ENCODE data around the gene PRKAB1. TPM values are rescaled to one million over a fixed set of nuclear protein-coding genes. Genes with fewer than 3 reads are reported as not detected.
"Not testable (repeated sequence)": the region's sequence is repeated elsewhere in the genome, so short reads cannot be mapped to it uniquely, and the experiment has no call there.

PRKAB1 gene
- total and polyA plus RNA-seq, 2 experiments from 2014 or later, result 35.8 to 184 TPM

DNA sequence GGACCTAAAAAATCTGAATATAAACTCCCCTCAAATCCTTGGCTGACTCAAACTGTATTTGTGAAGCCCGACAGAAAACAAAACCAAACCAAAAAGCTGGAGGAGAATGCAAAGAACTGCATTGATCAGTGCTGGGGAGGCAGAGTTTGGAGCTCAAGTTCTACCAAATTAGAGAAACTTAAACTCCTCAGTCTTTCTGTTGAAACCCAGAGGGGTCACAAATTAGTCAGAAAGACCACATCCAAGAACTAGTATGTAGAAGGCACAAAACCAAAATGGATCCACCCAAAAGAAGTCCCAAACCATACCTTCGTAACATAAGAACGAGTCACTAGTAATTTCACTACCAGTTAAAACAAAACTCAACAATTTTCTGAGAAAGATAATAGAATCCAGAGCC, 15.3 kb upstream of the PRKAB1 start:
- TF ChIP-seq CTCF (IDR thresholded peaks at IDR 0.05; ENCODE audit: low read depth, low read length), result no peak
- Histone ChIP-seq H3K4me3 (no peak overlapping the region), H3K4me1 (ENCODE audit: low read depth) (no peaks in the 10 kb centered on the region), H3K27me3 (no peaks in the 10 kb centered on the region), H3K9me3 (ENCODE audit: low read depth) (no peaks in the 10 kb centered on the region), H3K36me3 (no peaks in the 10 kb centered on the region), H3K27ac (no peak overlapping the region)
- no peak for DNase-seq (ENCODE audit: low read depth in 1 of 2, low spot score in 1 of 2)

DNA sequence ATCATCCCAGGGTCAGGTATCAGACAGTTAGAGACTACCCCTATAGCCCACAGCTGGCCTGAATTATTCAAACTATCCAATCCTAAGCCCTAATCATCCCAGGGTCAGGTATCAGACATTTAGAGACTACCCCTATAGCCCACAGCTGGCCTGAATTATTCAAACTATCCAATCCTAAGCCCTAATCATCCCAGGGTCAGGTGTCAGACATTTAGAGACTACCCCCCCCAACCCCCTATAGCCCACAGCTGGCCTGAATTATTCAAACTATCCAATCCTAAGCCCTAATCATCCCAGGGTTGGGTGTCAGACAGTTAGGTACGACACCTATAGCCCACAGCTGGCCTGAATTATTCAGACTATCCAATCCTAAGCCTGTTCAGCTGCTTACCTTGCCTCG, 10.9 kb upstream of the PRKAB1 start:
- H3K4me3 ChIP-seq; H3K27me3 ChIP-seq; H3K36me3 ChIP-seq; H3K4me1 ChIP-seq (ENCODE audit: low read depth); H3K9me3 ChIP-seq (ENCODE audit: low read depth); DNase-seq (ENCODE audit: low read depth in 1 of 2, low spot score in 1 of 2); H3K27ac ChIP-seq: not testable (repeated sequence)

- H3K36me3 ChIP-seq; DNase-seq (ENCODE audit: low read depth in 1 of 2, low spot score in 1 of 2); H3K27ac ChIP-seq; H3K4me3 ChIP-seq; H3K4me1 ChIP-seq (ENCODE audit: low read depth); H3K9me3 ChIP-seq (ENCODE audit: low read depth): not testable (repeated sequence)
- peaks cover 11% of the 10 kb centered on the region for H3K27me3 ChIP-seq
Observed at GRCh38 chr12:119658166-119658565, 9.8 kb upstream of the PRKAB1 start.

- H3K36me3 ChIP-seq, result no peaks in the 10 kb centered on the region
- no peaks in the 10 kb centered on the region for H3K4me1 ChIP-seq (ENCODE audit: low read depth)
- peak; percentile 33 to 49 for DNase-seq (ENCODE audit: low read depth in 1 of 2, low spot score in 1 of 2)
- no peak overlapping the region for H3K27ac ChIP-seq
- no peaks in the 10 kb centered on the region for H3K9me3 ChIP-seq (ENCODE audit: low read depth)
- H3K4me3 ChIP-seq, result no peak overlapping the region
- peak; percentile 94 for TF ChIP-seq CTCF (IDR thresholded peaks at IDR 0.05; ENCODE audit: low read depth, low read length)
- H3K27me3 ChIP-seq, result peaks cover 11% of the 10 kb centered on the region
Observed at GRCh38 chr12:119659289-119659897, 8.5 kb upstream of the PRKAB1 start.

DNA sequence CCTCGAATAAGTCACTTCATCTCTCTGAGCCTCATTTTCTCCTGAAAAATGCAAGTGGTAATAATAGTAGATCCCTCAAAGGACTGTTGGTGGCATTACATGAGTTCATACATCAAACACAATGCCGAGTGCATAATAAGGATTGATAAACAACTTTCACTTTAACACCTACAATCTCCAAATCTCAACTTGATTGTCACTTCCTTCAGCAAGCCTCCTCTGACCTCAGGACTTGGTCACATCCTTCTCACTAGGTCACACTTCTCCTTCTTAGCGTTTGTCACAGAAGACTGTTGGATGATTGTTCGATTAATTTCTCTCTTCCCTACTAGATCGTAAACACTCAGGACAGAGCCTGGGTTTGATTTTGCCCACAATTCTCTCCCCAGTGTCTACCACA, 7.9 kb upstream of the PRKAB1 start:
- H3K36me3 ChIP-seq, result no peaks in the 10 kb centered on the region
- H3K9me3 ChIP-seq (ENCODE audit: low read depth), result no peaks in the 10 kb centered on the region
- peaks cover 11% of the 10 kb centered on the region for H3K27me3 ChIP-seq
- no peak overlapping the region for H3K27ac ChIP-seq
- no peaks in the 10 kb centered on the region for H3K4me1 ChIP-seq (ENCODE audit: low read depth)
- H3K4me3 ChIP-seq, result no peak overlapping the region
- no peak for TF ChIP-seq CTCF (IDR thresholded peaks at IDR 0.05; ENCODE audit: low read depth, low read length)
- DNase-seq (ENCODE audit: low read depth in 1 of 2, low spot score in 1 of 2), result no peak

GRCh38 chr12:119661882-119662281, 6.1 kb upstream of the PRKAB1 start:
- TF ChIP-seq CTCF (IDR thresholded peaks at IDR 0.05; ENCODE audit: low read depth, low read length), result no peak

GRCh38 chr12:119664642-119665041, 3.3 kb upstream of the PRKAB1 start:
- H3K9me3 ChIP-seq (ENCODE audit: low read depth), result no peaks in the 10 kb centered on the region
- H3K36me3 ChIP-seq, result no peaks in the 10 kb centered on the region
- TF ChIP-seq CTCF (IDR thresholded peaks at IDR 0.05; ENCODE audit: low read depth, low read length), result no peak
- no peak overlapping the region for H3K4me3 ChIP-seq
- H3K27me3 ChIP-seq, result peaks cover 11% of the 10 kb centered on the region
- H3K4me1 ChIP-seq (ENCODE audit: low read depth), result peaks cover 4% of the 10 kb centered on the region
- H3K27ac ChIP-seq, result no peak overlapping the region
- DNase-seq (ENCODE audit: low read depth in 1 of 2, low spot score in 1 of 2), result no peak

More at GRCh38 chr12:119661882-119662281, 6.1 kb upstream of the PRKAB1 start:
- Histone ChIP-seq H3K27ac (no peak overlapping the region), H3K36me3 (no peaks in the 10 kb centered on the region), H3K9me3 (ENCODE audit: low read depth) (no peaks in the 10 kb centered on the region), H3K27me3 (peaks cover 11% of the 10 kb centered on the region), H3K4me1 (ENCODE audit: low read depth) (no peaks in the 10 kb centered on the region), H3K4me3 (no peak overlapping the region)
- DNase-seq (ENCODE audit: low read depth in 1 of 2, low spot score in 1 of 2), result no peak
